ENCODE results near the gene GINM1. TPM values are rescaled to one million over a fixed set of nuclear protein-coding genes. Genes with fewer than 3 reads are reported as not detected.

GINM1 gene
- total RNA-seq, 2 donors from 2014 or later: 43.6 to 44.7 TPM

DNA sequence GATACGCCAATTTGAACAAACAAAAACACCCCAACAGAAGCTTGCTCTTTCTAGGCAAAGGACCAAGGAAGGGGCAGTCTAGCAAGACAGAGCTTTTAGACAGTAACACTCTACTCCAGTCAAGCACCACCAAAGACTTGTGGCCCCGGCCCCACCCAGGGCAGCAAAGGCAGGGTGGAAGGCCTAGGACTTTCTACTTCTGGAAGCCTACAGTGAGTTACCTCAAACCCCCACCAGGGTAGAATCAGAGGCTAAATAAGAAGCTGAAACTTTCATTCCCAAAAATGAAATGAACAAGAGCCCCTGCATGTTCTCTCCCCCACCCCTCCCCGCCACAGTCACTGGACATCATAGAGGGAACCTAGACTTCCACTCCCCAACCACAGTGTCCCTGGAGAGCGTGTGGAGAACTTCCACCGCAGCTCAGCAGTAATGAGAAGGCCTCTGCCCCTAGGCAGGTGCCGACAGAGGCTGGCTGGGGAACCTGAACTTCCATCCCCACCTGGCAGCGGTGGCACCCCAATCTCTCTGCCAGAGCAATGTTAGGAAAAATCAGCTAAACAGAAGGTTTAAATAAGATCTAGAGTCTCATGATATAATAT is 42.3 kb downstream of the GINM1 start:
- intact Hi-C loops (cut with DNase I): no loop called here

DNA sequence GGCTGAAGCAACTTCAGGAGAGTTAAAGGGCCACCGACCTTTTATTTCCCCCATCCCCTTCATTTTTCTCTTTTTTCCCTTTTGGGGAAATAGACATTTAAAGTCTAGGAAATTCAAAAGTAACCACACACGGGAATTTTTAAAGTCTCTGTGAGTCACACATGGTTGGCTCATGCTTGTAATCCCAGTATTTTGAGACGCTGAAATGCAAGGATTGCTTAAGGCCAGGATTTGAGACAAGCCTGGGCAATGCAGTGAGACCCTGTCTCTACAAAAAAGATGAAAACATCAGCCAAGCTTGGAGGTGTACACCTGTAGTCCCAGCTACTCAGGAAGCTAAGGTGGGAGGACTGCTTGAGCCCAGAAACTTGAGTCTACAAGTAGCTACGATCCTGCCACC is 48.2 kb downstream of the GINM1 start:
- Histone ChIP-seq H3K36me3 (no peaks in the 10 kb centered on the region), H3K4me3 (no peak overlapping the region), H3K27ac (no peak overlapping the region), H3K4me1 (replicated peaks) (no peaks in the 10 kb centered on the region), H3K9me3 (no peaks in the 10 kb centered on the region), H3K27me3 (replicated peaks; ENCODE audit: insufficient read depth) (no peaks in the 10 kb centered on the region)
- TF ChIP-seq, protein P1, sequence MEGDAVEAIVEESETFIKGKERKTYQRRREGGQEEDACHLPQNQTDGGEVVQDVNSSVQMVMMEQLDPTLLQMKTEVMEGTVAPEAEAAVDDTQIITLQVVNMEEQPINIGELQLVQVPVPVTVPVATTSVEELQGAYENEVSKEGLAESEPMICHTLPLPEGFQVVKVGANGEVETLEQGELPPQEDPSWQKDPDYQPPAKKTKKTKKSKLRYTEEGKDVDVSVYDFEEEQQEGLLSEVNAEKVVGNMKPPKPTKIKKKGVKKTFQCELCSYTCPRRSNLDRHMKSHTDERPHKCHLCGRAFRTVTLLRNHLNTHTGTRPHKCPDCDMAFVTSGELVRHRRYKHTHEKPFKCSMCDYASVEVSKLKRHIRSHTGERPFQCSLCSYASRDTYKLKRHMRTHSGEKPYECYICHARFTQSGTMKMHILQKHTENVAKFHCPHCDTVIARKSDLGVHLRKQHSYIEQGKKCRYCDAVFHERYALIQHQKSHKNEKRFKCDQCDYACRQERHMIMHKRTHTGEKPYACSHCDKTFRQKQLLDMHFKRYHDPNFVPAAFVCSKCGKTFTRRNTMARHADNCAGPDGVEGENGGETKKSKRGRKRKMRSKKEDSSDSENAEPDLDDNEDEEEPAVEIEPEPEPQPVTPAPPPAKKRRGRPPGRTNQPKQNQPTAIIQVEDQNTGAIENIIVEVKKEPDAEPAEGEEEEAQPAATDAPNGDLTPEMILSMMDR (IDR thresholded peaks at IDR 0.05): no peak
- TF ChIP-seq POLR2A (IDR thresholded peaks at IDR 0.05) (no peak), POLR2AphosphoS5 (IDR thresholded peaks at IDR 0.05) (no peak)
- DNase-seq (ENCODE audit: low spot score): no peak
- intact Hi-C loops (cut with DNase I): no loop called here
- WGBS: 87% methylated on average over 4 of the region's 4 CpGs

More for the DNA sequence above, 42.3 kb downstream of the GINM1 start:
- no peaks in the 10 kb centered on the region for H3K36me3 ChIP-seq
- DNase-seq (ENCODE audit: low spot score): no peak
- no peak overlapping the region for H3K4me3 ChIP-seq
- no peak for TF ChIP-seq POLR2A (IDR thresholded peaks at IDR 0.05)
- no peak for TF ChIP-seq POLR2AphosphoS5 (IDR thresholded peaks at IDR 0.05)
- TF ChIP-seq, protein P1 (IDR thresholded peaks at IDR 0.05): no peak
- H3K27me3 ChIP-seq (replicated peaks; ENCODE audit: insufficient read depth): no peaks in the 10 kb centered on the region
- no peaks in the 10 kb centered on the region for H3K4me1 ChIP-seq (replicated peaks)
- H3K27ac ChIP-seq: no peak overlapping the region
- H3K9me3 ChIP-seq: no peaks in the 10 kb centered on the region
- WGBS: 90% methylated on average over 7 of the region's 7 CpGs

DNA sequence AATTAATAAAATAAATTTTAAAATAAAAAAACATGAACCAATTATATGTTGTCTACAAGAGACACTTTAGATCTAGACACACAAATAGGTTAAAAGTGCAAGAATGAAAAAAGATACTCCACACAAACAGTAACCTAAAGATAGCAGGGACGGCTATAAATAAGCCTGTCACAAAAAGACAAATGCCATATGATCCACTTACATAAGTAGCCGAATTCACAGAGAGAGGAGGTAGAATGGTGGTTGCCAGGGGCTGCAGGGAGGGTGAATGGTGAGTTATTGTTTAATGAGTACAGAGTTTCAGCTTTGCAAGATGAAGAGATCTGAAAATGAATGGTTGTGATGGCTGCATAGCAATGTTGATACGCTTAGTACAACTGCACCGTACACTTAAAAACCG is 49.6 kb downstream of the GINM1 start:
- no peak overlapping the region for H3K4me3 ChIP-seq
- no peak overlapping the region for H3K27ac ChIP-seq
- no peaks in the 10 kb centered on the region for H3K36me3 ChIP-seq
- TF ChIP-seq POLR2AphosphoS5 (IDR thresholded peaks at IDR 0.05) (no peak), POLR2A (IDR thresholded peaks at IDR 0.05) (no peak)
- TF ChIP-seq, protein P1 (IDR thresholded peaks at IDR 0.05): no peak
- WGBS: 67% methylated on average over 5 of the region's 5 CpGs
- no peaks in the 10 kb centered on the region for H3K4me1 ChIP-seq (replicated peaks)
- no peaks in the 10 kb centered on the region for H3K9me3 ChIP-seq
- no peak for DNase-seq (ENCODE audit: low spot score)
- no peaks in the 10 kb centered on the region for H3K27me3 ChIP-seq (replicated peaks; ENCODE audit: insufficient read depth)
- intact Hi-C loops (cut with DNase I): no loop called here

DNA sequence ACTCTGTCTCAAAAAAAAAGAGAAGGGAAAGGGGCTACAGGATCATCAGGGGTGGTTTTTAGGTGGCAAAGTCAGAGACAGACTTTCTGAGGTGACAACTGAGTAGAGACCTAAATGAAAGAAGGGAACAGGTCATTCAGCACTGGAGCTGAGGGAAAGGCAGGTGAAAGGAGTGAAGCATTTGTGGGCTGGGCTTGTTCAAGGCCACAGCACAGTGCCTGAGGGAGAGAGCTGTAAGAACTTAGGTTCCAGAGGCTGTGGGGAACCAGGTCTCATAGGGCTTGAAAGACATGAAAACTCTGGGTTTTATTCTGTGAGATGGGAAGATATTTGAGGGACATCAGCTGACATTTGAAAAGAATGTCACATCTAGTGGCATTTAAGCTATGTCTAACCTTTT is 61.5 kb downstream of the GINM1 start:
- H3K36me3 ChIP-seq: no peaks in the 10 kb centered on the region
- DNase-seq (ENCODE audit: low spot score): no peak
- intact Hi-C loops (cut with DNase I): no loop called here

More for the DNA sequence above, 61.5 kb downstream of the GINM1 start:
- Histone ChIP-seq H3K9me3 (no peaks in the 10 kb centered on the region), H3K4me3 (no peak overlapping the region), H3K27me3 (replicated peaks; ENCODE audit: insufficient read depth) (no peaks in the 10 kb centered on the region), H3K27ac (no peak overlapping the region), H3K4me1 (replicated peaks) (no peaks in the 10 kb centered on the region)
- TF ChIP-seq, protein P1 (IDR thresholded peaks at IDR 0.05): no peak
- no peak for TF ChIP-seq POLR2AphosphoS5 (IDR thresholded peaks at IDR 0.05)
- no peak for TF ChIP-seq POLR2A (IDR thresholded peaks at IDR 0.05)
